Effector CD8-positive, alpha-beta T cell (primary cell): Measurements from ENCODE around the gene EPB41L3.
"Not testable (repeated sequence)": the region's sequence is repeated elsewhere in the genome, so short reads cannot be mapped to it uniquely, and the experiment has no call there.

Source experiments
- DNase-seq: peaks from one replicate; lab custom pipeline; 2025; lab: John Stamatoyannopoulos, UW
- total RNA-seq, 4 experiments: gene quantifications; one replicate each; lab custom pipeline; 2026; lab: John Stamatoyannopoulos, UW

EPB41L3 gene
- total RNA-seq = 0 to 5.8 (median 0.80) reads per million in 4 experiments

GRCh38 chr18:5543773-5544389, at the start of gene EPB41L3:
Gene EPB41L3 (minus strand): TSS chr18:5543997. CDS start chr18:5489183, 54,814 bp downstream.
- no peak for DNase-seq

GRCh38 chr18:5588529-5588928, 44.7 kb upstream of the EPB41L3 start:
- DNase-seq = no peak

- DNase-seq = no peak
Measured at GRCh38 chr18:5585653-5586052, 41.9 kb upstream of the EPB41L3 start.

GRCh38 chr18:5584746-5585417, 41.1 kb upstream of the EPB41L3 start:
- DNase-seq = no peak

- DNase-seq = no peak
Measured at GRCh38 chr18:5582849-5583681, 39.3 kb upstream of the EPB41L3 start.

GRCh38 chr18:5582076-5582475, 38.3 kb upstream of the EPB41L3 start:
- no peak for DNase-seq

GRCh38 chr18:5574843-5575242, 31.0 kb upstream of the EPB41L3 start:
- no peak for DNase-seq

GRCh38 chr18:5571666-5572065, 27.9 kb upstream of the EPB41L3 start:
- no peak for DNase-seq

- not testable (repeated sequence) for DNase-seq
Measured at GRCh38 chr18:5570613-5571012, 26.8 kb upstream of the EPB41L3 start.

GRCh38 chr18:5568416-5568815, 24.6 kb upstream of the EPB41L3 start:
- no peak for DNase-seq

GRCh38 chr18:5558851-5559250, 15.1 kb upstream of the EPB41L3 start:
- DNase-seq = no peak

GRCh38 chr18:5556310-5556974, 12.6 kb upstream of the EPB41L3 start:
- no peak for DNase-seq

GRCh38 chr18:5554629-5555028, 10.8 kb upstream of the EPB41L3 start:
- no peak for DNase-seq

GRCh38 chr18:5546660-5547059, 2.9 kb upstream of the EPB41L3 start:
- DNase-seq = no peak

GRCh38 chr18:5543036-5543680, 639 bp downstream of the EPB41L3 start:
- no peak for DNase-seq

- DNase-seq = no peak
Measured at GRCh38 chr18:5542515-5543035, 1.2 kb downstream of the EPB41L3 start.

GRCh38 chr18:5541644-5542043, 2.2 kb downstream of the EPB41L3 start:
- DNase-seq = no peak

GRCh38 chr18:5539391-5539790, 4.4 kb downstream of the EPB41L3 start:
- DNase-seq = no peak

- no peak for DNase-seq
Measured at GRCh38 chr18:5538544-5538943, 5.3 kb downstream of the EPB41L3 start.

GRCh38 chr18:5537860-5538259, 5.9 kb downstream of the EPB41L3 start:
- no peak for DNase-seq

GRCh38 chr18:5534845-5535244, 9.0 kb downstream of the EPB41L3 start:
- DNase-seq = no peak
